GM19351 (cell line): ENCODE results near the gene SBF2.
"Not testable (repeated sequence)": the region's sequence is repeated elsewhere in the genome, so short reads cannot be mapped to it uniquely, and the experiment has no call there.

ENCODE experiments used
- ATAC-seq: cut with Tn5 transposase; IDR thresholded peaks from one replicate; pipeline ENCODE4 v1.9.1; 2021; ENCODE audit warnings: mild to moderate bottlenecking, moderate library complexity; ENCODE audit not compliant: unreplicated experiment

Gene SBF2

GRCh38 chr11:9923280-9923679 lies 370.7 kb downstream of the SBF2 start:
- ATAC-seq = no peak

GRCh38 chr11:9922806-9923205 lies 371.2 kb downstream of the SBF2 start:
- ATAC-seq = no peak

GRCh38 chr11:9916480-9916879 lies 377.5 kb downstream of the SBF2 start:
- ATAC-seq = no peak

- ATAC-seq = no peak
These were observed 380.0 kb downstream of the SBF2 start for GRCh38 chr11:9914064-9914463.

GRCh38 chr11:9905960-9906791 lies 387.8 kb downstream of the SBF2 start:
- no peak for ATAC-seq

- ATAC-seq = no peak
These were observed 388.5 kb downstream of the SBF2 start for GRCh38 chr11:9905501-9905951.

GRCh38 chr11:9903579-9903978 lies 390.4 kb downstream of the SBF2 start:
- no peak for ATAC-seq

- ATAC-seq = no peak
These were observed 392.1 kb downstream of the SBF2 start for GRCh38 chr11:9901943-9902342.

GRCh38 chr11:9900253-9900652 lies 393.8 kb downstream of the SBF2 start:
- ATAC-seq = not testable (repeated sequence)

GRCh38 chr11:9899676-9900075 lies 394.3 kb downstream of the SBF2 start:
- no peak for ATAC-seq

- ATAC-seq = no peak
These were observed 397.1 kb downstream of the SBF2 start for GRCh38 chr11:9896902-9897301.

- no peak for ATAC-seq
These were observed 399.0 kb downstream of the SBF2 start for GRCh38 chr11:9895006-9895405.

GRCh38 chr11:9893474-9893873 lies 400.5 kb downstream of the SBF2 start:
- ATAC-seq = no peak

- ATAC-seq = no peak
These were observed 405.1 kb downstream of the SBF2 start for GRCh38 chr11:9888938-9889337.

GRCh38 chr11:9887472-9887871 lies 406.5 kb downstream of the SBF2 start:
- ATAC-seq = no peak

- ATAC-seq = no peak
These were observed 407.4 kb downstream of the SBF2 start for GRCh38 chr11:9886595-9886994.

GRCh38 chr11:9884601-9885000 lies 409.4 kb downstream of the SBF2 start:
- no peak for ATAC-seq

GRCh38 chr11:9880657-9881056 lies 413.4 kb downstream of the SBF2 start:
- no peak for ATAC-seq

GRCh38 chr11:9878936-9879335 lies 415.1 kb downstream of the SBF2 start:
- ATAC-seq = no peak

- ATAC-seq = no peak
These were observed 417.7 kb downstream of the SBF2 start for GRCh38 chr11:9876331-9876730.

GRCh38 chr11:9875862-9876261 lies 418.2 kb downstream of the SBF2 start:
- ATAC-seq = no peak

- no peak for ATAC-seq
These were observed 418.6 kb downstream of the SBF2 start for GRCh38 chr11:9875399-9875798.

GRCh38 chr11:9874466-9874865 lies 419.6 kb downstream of the SBF2 start:
- ATAC-seq = no peak
